HG03575 (cell line): ENCODE data around the gene WNT5B.

ENCODE experiments used
- ATAC-seq: cut with Tn5 transposase; IDR thresholded peaks from one replicate; pipeline ENCODE4 v1.9.1; 2021; ENCODE audit not compliant: unreplicated experiment, insufficient number of reproducible peaks, low FRiP score; ENCODE audit errors: extremely low read depth

The WNT5B gene

DNA sequence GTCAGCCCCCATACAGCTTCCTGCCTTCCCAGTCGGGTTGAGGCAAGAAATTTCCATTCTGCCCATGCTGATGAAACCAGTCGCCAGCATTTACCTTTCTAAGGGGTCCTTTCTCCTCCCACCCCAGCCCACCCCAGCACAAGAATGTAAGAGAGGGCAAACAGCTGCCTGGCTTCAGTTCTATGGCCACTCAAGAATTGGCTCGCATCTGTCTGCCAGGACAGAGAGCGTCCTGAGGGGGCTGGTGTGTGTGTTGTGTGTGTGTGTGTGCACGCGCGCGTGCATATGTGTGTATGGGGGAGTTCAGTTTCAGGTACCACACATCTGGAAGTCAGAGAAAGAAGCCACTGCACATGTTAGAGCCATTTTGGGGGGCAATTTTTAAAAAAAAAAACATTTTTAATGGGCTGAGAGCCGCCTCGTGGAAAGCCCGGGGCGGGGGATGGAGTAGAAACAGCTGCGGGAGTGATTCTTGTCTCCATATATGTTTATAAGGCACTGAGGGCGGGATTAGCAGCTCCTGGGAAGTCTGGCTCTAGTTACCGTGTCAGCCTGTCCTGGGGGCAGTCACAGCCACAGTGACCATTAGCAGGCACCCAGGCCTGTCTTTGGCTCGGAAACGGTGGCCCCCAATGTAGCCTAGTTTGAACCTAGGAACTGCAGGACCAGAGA is at the start of gene WNT5B:
Gene WNT5B, plus strand, starts transcription at position 566 of the 672 bp plus-strand sequence. CDS start 2,124 bp downstream, outside the sequence.
- no peak for ATAC-seq

DNA sequence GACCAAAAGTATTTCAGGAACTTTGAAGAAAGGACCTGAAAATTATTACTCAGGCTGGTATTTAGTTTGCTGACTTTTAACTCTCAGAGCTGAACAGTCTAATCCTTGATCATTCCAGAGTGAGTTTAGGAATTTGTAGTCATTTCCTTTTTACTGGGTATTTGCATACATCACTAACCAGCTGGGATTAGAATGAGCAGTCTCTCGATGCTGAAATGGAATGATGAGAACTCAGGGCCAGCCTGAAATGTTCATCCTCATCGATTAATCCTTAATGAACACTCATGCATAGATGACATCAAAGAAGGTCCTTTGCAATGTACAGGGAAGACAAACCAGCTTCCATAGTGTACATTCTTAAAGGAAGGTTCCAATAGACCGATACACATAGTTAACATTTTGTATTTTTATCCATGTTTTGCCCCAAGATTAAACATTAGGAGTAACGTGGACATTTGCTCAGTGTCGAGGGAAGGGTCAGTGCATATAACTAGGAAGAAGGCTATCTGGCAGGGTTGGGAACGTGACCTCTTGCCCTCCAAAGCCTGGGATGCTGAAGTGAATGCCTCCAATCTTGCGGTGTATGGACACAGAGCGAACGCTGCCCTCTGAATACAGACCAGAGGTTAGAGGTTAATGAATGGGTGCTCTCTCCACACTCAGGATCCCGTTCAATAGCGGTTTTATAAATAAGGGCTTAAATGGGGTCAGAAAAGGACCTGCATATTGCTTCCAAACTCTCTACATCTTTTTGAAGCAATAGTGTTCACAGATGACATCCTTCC is 49.2 kb upstream of the WNT5B start:
- ATAC-seq = no peak

DNA sequence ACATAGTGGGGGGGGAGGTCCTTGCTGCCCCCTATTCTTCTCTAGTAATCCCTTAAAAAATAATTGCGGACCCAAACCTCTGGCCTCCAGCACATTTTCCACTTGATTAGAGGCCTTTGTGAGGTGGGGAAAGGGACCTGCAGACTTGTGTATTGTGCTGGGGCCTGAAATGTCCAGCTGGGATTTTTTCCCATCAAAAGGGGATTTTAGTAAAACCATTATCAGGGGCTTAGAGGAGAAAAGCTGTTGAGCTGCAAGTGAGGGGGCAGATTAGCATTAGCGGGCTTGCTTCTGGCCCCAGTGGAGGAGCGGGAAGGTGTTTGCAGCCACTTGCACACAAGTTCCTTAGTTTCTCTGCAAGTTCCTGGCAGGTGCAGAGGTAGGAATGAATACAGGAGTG is 48.5 kb upstream of the WNT5B start:
- ATAC-seq = no peak

GRCh38 chr12:1581973-1582708 is 46.9 kb upstream of the WNT5B start:
- ATAC-seq = no peak

- ATAC-seq = no peak
Observed at GRCh38 chr12:1582709-1583050, 46.4 kb upstream of the WNT5B start.

DNA sequence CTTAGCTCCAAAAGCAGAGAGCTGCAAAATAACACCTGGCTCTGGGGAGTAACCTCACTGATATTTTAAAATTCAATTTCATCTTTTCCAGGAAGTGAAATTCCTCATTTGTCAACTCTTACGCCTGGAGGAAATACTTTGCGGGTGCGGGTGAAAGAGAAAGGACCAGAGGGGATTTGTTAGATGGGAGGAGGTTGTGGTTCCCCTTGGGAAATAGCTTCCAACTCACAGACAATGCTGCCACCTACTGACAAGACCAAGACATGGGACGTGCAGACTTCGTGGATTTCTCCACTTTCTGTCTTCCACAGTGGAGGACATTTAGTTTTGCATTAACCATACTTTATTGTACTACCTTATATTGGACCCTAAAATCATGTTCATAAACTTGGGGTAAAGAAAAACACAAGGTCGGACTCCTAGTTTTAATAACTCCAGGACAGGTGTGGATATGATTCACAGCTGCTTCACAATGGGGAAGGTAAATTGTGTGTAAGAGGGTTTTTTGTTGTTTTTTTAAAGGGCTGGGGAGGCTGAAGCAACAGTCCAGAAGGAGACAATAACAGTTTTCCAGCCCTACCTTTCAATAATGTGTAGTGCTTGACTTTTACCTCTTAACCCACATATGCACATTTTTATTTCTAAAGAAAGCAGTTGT is 45.5 kb upstream of the WNT5B start:
- peak; percentile 58 for ATAC-seq

- ATAC-seq = no peak
Observed at GRCh38 chr12:1584326-1584725, 44.7 kb upstream of the WNT5B start.

DNA sequence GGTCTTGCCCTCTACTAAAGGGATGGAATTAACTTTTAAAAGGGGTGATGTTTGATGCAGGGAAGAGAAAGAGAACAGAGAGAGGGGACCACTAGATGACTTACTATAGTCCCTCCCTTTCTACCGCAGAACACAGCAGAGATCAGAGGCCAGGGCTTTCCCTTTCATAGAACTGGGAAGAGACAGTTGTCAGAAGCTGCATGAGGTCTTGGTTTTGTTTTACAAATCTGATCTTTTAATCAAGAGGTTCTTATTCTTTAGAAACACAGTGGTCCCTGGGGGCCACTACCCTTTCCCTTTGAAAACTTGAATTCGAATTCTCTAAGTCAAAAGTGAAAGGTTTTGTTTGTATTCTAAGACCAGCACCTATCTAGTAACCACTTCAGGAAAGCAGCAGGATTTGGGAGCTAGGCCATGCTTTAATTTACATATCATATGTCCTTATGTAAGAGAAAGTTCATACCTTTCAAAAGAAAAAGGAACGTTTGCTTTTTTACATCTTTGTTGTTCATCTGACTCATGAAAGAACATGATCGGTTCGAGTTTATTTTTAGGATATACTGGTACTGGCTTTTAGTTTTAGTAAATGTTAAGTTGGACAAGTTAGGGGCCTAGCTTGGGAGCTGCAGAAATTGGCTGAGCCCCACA is 41.0 kb upstream of the WNT5B start:
- no peak for ATAC-seq

DNA sequence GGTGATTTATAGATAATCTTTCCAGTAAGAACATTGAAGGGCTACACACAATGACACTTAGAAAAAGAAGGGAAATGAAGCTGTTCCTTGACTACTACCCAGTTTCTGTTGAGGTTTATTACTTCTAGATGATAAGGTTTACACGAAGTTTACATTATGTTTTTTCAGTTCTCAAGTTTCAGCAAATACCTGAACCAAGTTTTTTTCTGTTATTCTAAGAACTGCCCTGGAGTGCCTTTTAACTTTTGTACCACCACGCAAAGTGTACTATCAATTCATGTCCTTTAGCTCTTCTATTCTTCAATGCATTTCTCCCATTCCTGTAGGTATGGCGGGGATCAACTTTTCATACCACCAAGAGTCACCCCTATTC is 40.5 kb upstream of the WNT5B start:
- ATAC-seq = no peak

- ATAC-seq = no peak
Observed at GRCh38 chr12:1590221-1590979, 38.6 kb upstream of the WNT5B start.

DNA sequence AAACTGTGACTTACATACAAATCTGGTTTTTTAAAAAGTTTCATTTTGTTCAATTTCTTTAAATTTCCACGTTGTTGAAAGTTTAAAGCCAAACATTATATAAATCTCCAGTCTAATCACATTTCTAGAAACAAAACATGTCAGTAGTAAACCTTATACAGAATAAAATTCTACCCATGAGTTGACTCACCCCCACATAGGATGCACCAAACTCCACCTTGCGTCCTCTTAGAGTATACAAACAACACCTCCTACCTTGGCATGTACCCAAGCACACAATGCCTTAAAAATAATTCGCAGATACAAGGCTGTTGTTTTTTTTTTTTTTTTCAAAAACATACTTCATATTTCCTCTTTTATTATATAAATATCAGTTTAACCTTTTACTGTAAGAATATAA is 38.0 kb upstream of the WNT5B start:
- ATAC-seq = no peak

GRCh38 chr12:1591543-1591942 is 37.5 kb upstream of the WNT5B start:
- no peak for ATAC-seq

GRCh38 chr12:1592444-1593173 is 36.4 kb upstream of the WNT5B start:
- ATAC-seq = no peak

- no peak for ATAC-seq
Observed at GRCh38 chr12:1593174-1594005, 35.6 kb upstream of the WNT5B start.

DNA sequence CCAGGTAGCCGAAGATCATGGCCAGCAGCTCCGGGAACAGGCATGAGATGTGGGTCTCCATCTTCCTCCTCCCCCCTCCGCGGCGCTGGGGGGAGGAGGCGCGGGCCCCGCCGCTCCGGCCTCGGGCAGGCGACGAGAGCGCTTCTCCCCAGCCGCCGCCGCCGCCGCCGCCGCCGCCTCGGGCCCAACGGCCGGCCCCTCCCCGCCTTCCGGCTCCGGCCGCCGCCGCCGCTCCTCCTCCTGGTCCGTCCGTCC is 35.1 kb upstream of the WNT5B start:
- ATAC-seq = no peak

DNA sequence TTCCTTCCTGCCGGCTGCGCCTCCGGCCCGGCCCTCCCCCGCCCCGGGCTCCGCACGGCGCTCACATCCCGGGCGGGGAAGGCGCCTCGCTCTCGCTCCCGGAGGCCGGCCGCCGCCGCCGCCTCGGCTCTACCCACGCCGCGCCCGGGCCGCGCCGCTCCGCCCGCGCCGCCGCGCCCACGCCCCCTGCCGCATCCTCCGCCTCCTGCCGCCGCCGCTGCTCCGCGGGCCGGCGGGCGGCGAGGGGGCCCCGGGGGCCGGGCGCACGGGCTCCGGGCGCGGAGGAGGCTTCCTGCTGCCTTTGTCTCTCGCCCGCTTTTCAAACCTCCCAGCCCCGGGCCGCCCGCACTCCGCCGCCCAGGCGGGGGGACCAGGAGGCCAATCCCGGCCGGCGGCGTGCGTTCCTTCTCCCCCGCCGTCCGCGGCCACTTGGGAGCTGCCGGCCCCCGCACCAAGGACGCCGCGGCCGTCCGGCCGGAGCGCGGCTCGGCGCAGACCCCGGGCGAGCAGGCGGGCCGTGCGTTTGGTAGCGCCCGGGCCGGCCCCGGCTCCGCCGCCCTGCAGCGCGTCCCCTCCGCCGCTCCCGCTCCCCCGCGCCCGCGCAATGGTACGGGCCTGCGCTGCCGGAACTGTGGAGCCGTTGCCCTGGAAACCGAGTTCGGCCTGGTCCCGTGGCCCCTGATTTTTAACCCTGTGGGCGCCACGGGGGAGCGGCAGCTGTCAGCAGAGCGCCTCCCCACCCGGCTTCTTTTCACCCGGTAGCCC is 34.6 kb upstream of the WNT5B start, which contains the start of gene FBXL14:
Gene FBXL14, minus strand, starts transcription at position 321 of the 765 bp plus-strand sequence. CDS start 515 bp downstream, outside the sequence.
- no peak for ATAC-seq
